ENCODE data around the gene RFPL3.
"Not testable (repeated sequence)": the region's sequence is repeated elsewhere in the genome, so short reads cannot be mapped to it uniquely, and the experiment has no call there.

DNA sequence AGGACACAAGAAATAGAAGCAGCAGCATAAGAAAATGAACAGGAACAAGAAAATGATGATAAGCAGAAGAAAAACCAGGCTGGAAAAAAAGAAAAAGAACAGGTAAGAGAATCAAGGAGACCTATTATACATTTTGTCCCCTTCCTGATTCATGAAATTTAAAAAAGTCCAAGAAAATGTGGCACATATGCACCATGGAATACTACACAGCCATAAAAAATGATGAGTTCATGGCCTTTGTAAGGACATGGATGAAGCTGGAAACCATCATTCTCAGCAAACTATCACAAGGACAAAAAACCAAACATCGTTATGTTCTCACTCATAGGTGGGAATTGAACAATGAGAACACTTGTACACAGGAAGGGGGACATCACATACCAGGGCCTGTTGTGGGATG is 5.8 kb upstream of the RFPL3 start:
- TF ChIP-seq, protein P1, sequence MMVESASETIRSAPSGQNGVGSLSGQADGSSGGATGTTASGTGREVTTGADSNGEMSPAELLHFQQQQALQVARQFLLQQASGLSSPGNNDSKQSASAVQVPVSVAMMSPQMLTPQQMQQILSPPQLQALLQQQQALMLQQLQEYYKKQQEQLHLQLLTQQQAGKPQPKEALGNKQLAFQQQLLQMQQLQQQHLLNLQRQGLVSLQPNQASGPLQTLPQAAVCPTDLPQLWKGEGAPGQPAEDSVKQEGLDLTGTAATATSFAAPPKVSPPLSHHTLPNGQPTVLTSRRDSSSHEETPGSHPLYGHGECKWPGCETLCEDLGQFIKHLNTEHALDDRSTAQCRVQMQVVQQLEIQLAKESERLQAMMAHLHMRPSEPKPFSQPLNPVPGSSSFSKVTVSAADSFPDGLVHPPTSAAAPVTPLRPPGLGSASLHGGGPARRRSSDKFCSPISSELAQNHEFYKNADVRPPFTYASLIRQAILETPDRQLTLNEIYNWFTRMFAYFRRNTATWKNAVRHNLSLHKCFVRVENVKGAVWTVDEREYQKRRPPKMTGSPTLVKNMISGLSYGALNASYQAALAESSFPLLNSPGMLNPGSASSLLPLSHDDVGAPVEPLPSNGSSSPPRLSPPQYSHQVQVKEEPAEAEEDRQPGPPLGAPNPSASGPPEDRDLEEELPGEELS (CRISPR knock-in tag; IDR thresholded peaks at IDR 0.05), result not testable (repeated sequence)
- not testable (repeated sequence) for TF ChIP-seq SP1 (IDR thresholded peaks at IDR 0.05); SP1 (CRISPR knock-in tag; IDR thresholded peaks at IDR 0.05); SIN3B (IDR thresholded peaks at IDR 0.05; ENCODE audit: low read length); ZNF282 (IDR thresholded peaks at IDR 0.05; ENCODE audit: partially characterized antibody); ZNF264 (CRISPR knock-in tag; IDR thresholded peaks at IDR 0.05); RXRA (CRISPR knock-in tag; IDR thresholded peaks at IDR 0.05); NFE2L1 (CRISPR knock-in tag; IDR thresholded peaks at IDR 0.05; ENCODE audit: borderline replicate concordance); RBAK (CRISPR knock-in tag; IDR thresholded peaks at IDR 0.05); MTF2 (CRISPR knock-in tag; IDR thresholded peaks at IDR 0.05; ENCODE audit: borderline replicate concordance); BCL3 (CRISPR knock-in tag; IDR thresholded peaks at IDR 0.05)
- TF ChIP-seq, protein P2, sequence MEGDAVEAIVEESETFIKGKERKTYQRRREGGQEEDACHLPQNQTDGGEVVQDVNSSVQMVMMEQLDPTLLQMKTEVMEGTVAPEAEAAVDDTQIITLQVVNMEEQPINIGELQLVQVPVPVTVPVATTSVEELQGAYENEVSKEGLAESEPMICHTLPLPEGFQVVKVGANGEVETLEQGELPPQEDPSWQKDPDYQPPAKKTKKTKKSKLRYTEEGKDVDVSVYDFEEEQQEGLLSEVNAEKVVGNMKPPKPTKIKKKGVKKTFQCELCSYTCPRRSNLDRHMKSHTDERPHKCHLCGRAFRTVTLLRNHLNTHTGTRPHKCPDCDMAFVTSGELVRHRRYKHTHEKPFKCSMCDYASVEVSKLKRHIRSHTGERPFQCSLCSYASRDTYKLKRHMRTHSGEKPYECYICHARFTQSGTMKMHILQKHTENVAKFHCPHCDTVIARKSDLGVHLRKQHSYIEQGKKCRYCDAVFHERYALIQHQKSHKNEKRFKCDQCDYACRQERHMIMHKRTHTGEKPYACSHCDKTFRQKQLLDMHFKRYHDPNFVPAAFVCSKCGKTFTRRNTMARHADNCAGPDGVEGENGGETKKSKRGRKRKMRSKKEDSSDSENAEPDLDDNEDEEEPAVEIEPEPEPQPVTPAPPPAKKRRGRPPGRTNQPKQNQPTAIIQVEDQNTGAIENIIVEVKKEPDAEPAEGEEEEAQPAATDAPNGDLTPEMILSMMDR (CRISPR knock-in tag; IDR thresholded peaks at IDR 0.05), result not testable (repeated sequence)
- TF ChIP-seq, protein P3, sequence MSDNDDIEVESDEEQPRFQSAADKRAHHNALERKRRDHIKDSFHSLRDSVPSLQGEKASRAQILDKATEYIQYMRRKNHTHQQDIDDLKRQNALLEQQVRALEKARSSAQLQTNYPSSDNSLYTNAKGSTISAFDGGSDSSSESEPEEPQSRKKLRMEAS (IDR thresholded peaks at IDR 0.05), result not testable (repeated sequence)
- TF ChIP-seq, protein P4, sequence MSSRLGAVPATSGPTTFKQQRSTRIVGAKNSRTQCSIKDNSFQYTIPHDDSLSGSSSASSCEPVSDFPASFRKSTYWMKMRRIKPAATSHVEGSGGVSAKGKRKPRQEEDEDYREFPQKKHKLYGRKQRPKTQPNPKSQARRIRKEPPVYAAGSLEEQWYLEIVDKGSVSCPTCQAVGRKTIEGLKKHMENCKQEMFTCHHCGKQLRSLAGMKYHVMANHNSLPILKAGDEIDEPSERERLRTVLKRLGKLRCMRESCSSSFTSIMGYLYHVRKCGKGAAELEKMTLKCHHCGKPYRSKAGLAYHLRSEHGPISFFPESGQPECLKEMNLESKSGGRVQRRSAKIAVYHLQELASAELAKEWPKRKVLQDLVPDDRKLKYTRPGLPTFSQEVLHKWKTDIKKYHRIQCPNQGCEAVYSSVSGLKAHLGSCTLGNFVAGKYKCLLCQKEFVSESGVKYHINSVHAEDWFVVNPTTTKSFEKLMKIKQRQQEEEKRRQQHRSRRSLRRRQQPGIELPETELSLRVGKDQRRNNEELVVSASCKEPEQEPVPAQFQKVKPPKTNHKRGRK (CRISPR knock-in tag; IDR thresholded peaks at IDR 0.05), result not testable (repeated sequence)

Data from HepG2 (cell line).